Omental fat pad (tissue), 4 donors: ENCODE data around the gene NOL6. TPM values are rescaled to one million over a fixed set of nuclear protein-coding genes. Genes with fewer than 3 reads are reported as not detected.
A peak's percentile ranks its signal among the peaks of the same experiment; 100 is the strongest.
"Not testable (repeated sequence)": the region's sequence is repeated elsewhere in the genome, so short reads cannot be mapped to it uniquely, and the experiment has no call there.

ENCODE experiments used
- ATAC-seq: fragments of 150-250 bp; one replicate; pipeline ENCODE4 v1.9.1; 2016; ENCODE audit warnings: mild to moderate bottlenecking, moderate library complexity; ENCODE audit not compliant: low FRiP score
- DNase-seq: peaks from one replicate; pipeline ENCODE4 v3.0.0-alpha.2; 2019; ENCODE audit warnings: low spot score
- total RNA-seq, 4 donors: library from RNA; depleted of rRNA; stranded (reverse); fragments of >200 nt; gene quantifications; one replicate each; pipeline ENCODE4 v1.1.0, GENCODE V29; 2016
- TF ChIP-seq, protein P1 (sequence below), 3 donors: fragments of 450-650 bp; IDR thresholded peaks; one replicate each; pipeline ENCODE4 v1.5.1; 2016 to 2017; ENCODE audit warnings: antibody characterized with exemption in 3 of 3, mild to moderate bottlenecking in 3 of 3, moderate library complexity in 2 of 3

The NOL6 gene
- total RNA-seq, 4 donors from 2014 or later, result 19.1 to 76.7 (median 21.4) TPM

- TF ChIP-seq, protein P1, sequence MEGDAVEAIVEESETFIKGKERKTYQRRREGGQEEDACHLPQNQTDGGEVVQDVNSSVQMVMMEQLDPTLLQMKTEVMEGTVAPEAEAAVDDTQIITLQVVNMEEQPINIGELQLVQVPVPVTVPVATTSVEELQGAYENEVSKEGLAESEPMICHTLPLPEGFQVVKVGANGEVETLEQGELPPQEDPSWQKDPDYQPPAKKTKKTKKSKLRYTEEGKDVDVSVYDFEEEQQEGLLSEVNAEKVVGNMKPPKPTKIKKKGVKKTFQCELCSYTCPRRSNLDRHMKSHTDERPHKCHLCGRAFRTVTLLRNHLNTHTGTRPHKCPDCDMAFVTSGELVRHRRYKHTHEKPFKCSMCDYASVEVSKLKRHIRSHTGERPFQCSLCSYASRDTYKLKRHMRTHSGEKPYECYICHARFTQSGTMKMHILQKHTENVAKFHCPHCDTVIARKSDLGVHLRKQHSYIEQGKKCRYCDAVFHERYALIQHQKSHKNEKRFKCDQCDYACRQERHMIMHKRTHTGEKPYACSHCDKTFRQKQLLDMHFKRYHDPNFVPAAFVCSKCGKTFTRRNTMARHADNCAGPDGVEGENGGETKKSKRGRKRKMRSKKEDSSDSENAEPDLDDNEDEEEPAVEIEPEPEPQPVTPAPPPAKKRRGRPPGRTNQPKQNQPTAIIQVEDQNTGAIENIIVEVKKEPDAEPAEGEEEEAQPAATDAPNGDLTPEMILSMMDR (IDR thresholded peaks at IDR 0.05), result no peak
- peak; percentile 31 for DNase-seq
- ATAC-seq, result peak; percentile 95
Measured at GRCh38 chr9:33506626-33507370, 33.1 kb upstream of the NOL6 start.

GRCh38 chr9:33498387-33498786 is 24.7 kb upstream of the NOL6 start:
- TF ChIP-seq, protein P1 (IDR thresholded peaks at IDR 0.05), result no peak
- no peak for ATAC-seq
- no peak for DNase-seq

DNA sequence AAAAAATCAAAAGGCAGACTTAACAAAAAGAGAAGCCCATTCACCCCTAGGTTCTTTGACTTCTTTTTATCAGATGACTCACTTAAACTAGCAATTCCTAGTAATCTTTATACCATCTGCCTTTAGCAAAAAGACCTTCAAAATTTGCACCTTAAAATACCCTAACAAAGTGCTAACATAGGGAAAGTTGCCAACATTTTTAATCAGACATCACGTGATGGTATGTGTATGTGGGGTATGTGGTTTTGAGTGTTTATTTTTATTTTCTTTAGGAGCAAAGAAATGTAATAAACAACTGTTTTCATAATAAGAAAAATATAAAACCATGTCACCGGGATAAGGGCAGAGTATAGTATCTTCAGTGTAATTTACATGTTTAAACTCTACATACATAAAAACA is 20.1 kb upstream of the NOL6 start:
- not testable (repeated sequence) for DNase-seq, ATAC-seq

- no peak for DNase-seq
- ATAC-seq, result no peak
- TF ChIP-seq, protein P1 (IDR thresholded peaks at IDR 0.05), result no peak
Measured at GRCh38 chr9:33489066-33489465, 15.3 kb upstream of the NOL6 start.

GRCh38 chr9:33485312-33485711 is 11.6 kb upstream of the NOL6 start:
- not testable (repeated sequence) for DNase-seq, ATAC-seq

- TF ChIP-seq, protein P1 (IDR thresholded peaks at IDR 0.05), result no peak
Measured at GRCh38 chr9:33480976-33481375, 7.3 kb upstream of the NOL6 start.

DNA sequence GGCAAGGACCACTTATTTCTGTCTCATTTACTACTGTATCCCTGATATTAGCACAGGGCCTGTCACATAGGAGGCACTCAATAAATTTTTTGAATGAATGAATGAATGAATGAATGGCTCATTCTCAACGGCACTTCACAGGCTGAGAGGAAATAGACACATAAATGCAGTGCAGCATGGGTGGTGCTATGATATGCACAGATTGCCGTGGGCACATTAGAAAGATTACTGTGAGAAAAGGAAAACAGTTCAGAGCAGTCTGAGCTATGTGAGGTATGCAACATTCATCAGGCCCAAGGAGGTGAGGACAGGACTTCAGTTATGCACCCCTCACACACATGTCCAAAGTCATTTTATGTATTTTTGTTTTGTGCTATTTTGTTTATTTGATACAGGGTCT is 6.4 kb upstream of the NOL6 start:
- DNase-seq, result no peak
- TF ChIP-seq, protein P1 (IDR thresholded peaks at IDR 0.05), result no peak
- no peak for ATAC-seq

More at GRCh38 chr9:33480976-33481375, 7.3 kb upstream of the NOL6 start:
- no peak for ATAC-seq
- DNase-seq, result no peak

DNA sequence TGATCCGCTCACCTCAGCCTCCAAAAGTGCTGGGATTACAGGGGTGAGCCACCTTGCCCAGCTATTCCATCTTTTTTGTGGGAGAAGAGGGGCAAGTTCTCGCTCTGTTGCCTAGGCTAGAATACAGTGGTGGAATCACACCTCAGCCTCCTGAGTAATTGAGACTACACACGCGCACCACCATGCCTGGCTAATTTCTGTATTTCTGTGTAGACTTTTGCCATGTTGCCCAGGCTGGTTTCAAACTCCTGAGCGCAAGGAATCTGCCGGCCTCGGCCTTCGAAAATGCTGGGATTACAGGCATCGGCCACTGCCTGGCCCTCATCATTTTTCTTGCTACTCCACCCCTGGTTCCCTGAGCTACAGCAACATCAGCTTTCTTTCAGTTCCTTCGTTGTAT is 2.8 kb upstream of the NOL6 start:
- ATAC-seq (no peak), DNase-seq (no peak)
- TF ChIP-seq, protein P1 (IDR thresholded peaks at IDR 0.05), result no peak
